Ectodermal cell (in vitro differentiated cells): ENCODE results near the gene SRPX2.

Experiments used
- H3K27ac ChIP-seq: 2 replicates; pipeline ENCODE4 v1.7.0; 2013; ENCODE audit warnings: mild to moderate bottlenecking, low read depth, low read length; ENCODE audit not compliant: insufficient read depth, poor library complexity, severe bottlenecking
- H3K27me3 ChIP-seq: 2 replicates; pipeline ENCODE4 v1.7.0; 2013; ENCODE audit warnings: mild to moderate bottlenecking, low read length; ENCODE audit not compliant: insufficient read depth, control insufficient read depth, poor library complexity, severe bottlenecking
- H3K36me3 ChIP-seq: one replicate; pipeline ENCODE4 v1.7.0; 2013; ENCODE audit warnings: low read length; ENCODE audit not compliant: control insufficient read depth, insufficient read depth
- H3K4me1 ChIP-seq: one replicate; pipeline ENCODE4 v1.7.0; 2013; ENCODE audit warnings: low read length; ENCODE audit not compliant: control insufficient read depth, insufficient read depth
- H3K4me3 ChIP-seq: 2 replicates; pipeline ENCODE4 v1.7.0; 2013; ENCODE audit warnings: low read depth, low read length, control low read depth; ENCODE audit not compliant: insufficient read depth
- H3K9me3 ChIP-seq: 2 replicates; pipeline ENCODE4 v1.7.0; 2013; ENCODE audit warnings: mild to moderate bottlenecking, low read length, moderate library complexity; ENCODE audit not compliant: control insufficient read depth
- WGBS, 2 experiments: methylation state at CpG; one replicate each; pipeline ENCODE4 v1.1.7; 2013; ENCODE audit warnings: missing lambda C conversion rate in 2 of 2; 5-methylcytosine and 5-hydroxymethylcytosine counted together

Gene SRPX2

DNA sequence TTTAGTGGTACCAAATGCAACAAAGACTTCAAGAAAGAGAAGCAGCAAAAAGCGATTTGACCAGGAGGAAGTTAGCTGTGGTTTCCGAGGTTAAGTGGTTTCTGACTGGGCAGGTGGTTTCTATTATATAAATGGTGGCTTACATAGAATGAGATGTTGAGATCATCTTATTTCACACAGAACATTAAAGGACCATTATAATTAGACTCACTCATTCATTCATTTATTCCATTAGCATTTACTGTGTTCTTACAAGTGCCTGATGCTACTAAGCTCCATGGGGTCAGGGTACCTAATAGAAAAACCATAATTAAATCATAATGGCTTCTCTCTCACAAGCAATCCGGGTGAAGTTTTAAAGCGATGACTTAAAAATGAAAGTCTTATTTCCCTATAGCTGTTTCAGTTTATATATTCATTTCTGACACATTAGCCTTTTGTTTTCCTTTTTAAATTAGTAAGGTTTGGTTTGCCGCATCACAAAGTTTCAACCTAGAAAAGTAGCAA, 18.0 kb upstream of the SRPX2 start:
- Histone ChIP-seq H3K27ac (no peak overlapping the region), H3K36me3 (no peaks in the 10 kb centered on the region), H3K4me3 (no peak overlapping the region), H3K27me3 (no peaks in the 10 kb centered on the region), H3K4me1 (no peaks in the 10 kb centered on the region), H3K9me3 (no peaks in the 10 kb centered on the region)
- WGBS, 2 experiments = 82 to 96% methylated on average over 2 to 3 of the region's 5 CpGs

- H3K27me3 ChIP-seq = no peaks in the 10 kb centered on the region
- no peak overlapping the region for H3K27ac ChIP-seq
- H3K4me3 ChIP-seq = peak overlapping the region; percentile 57
- H3K4me1 ChIP-seq = peaks cover 4% of the 10 kb centered on the region
- no peaks in the 10 kb centered on the region for H3K9me3 ChIP-seq
- H3K36me3 ChIP-seq = peaks cover 8% of the 10 kb centered on the region
- 94 to 100% methylated on average over 3 to 5 of the region's 5 CpGs for WGBS, 2 experiments
Measured at GRCh38 chrX:100635040-100635439, 9.0 kb upstream of the SRPX2 start.

- Histone ChIP-seq H3K9me3 (no peaks in the 10 kb centered on the region), H3K36me3 (peaks cover 8% of the 10 kb centered on the region), H3K27ac (peak overlapping the region; percentile 85), H3K4me3 (peak overlapping the region; percentile 57), H3K27me3 (no peaks in the 10 kb centered on the region), H3K4me1 (peaks cover 4% of the 10 kb centered on the region)
- 3 to 4% methylated on average over 7 to 8 of the region's 8 CpGs for WGBS, 2 experiments
Measured at GRCh38 chrX:100635989-100636320, 8.0 kb upstream of the SRPX2 start.

DNA sequence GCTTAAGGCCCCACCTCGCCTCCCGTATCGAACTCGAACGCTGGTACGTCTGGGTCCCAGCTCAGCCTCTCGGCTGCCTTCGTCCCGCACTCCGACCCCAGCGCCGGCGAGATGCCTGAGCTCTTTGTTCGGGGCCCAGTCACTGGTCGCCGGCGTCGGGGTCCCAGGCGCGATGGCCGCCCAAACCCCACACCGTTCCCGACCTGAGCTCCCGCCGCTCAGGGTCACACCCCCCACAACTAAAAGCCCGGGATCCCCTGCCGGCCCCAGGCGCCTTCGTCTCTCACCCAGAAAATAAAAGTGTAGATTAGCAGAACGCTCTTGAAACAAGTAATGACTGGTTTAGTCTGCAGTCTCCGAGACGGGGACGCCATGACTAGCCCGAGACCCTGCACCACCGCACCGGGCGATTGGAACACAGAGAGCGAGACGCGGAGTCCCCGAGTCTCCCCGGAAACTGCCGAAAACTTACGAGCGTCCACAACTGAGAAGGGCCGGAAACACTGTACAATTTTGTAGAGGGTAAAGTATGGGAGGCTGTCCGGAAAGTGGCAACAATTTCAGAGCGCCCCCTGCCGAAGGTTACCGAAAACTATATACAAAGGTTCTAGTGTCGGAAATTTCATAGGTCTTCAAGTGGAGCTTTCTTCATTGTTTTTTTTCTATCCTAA, 7.5 kb upstream of the SRPX2 start, which contains the start of gene TSPAN6:
Gene TSPAN6 (minus strand): TSS at position 486 of the 671 bp plus-strand sequence. CDS start 112 bp downstream, at position 374.
- Histone ChIP-seq H3K27ac (peak within 1 kb of the TSS; percentile 85), H3K27me3 (no peaks in the 10 kb centered on the region), H3K4me3 (peak within 1 kb of the TSS; percentile 57), H3K9me3 (no peaks in the 10 kb centered on the region), H3K36me3 (peaks cover 8% of the 10 kb centered on the region), H3K4me1 (peaks cover 4% of the 10 kb centered on the region)
- WGBS, 2 experiments = 0% methylated on average over 50 to 51 of the region's 51 CpGs

DNA sequence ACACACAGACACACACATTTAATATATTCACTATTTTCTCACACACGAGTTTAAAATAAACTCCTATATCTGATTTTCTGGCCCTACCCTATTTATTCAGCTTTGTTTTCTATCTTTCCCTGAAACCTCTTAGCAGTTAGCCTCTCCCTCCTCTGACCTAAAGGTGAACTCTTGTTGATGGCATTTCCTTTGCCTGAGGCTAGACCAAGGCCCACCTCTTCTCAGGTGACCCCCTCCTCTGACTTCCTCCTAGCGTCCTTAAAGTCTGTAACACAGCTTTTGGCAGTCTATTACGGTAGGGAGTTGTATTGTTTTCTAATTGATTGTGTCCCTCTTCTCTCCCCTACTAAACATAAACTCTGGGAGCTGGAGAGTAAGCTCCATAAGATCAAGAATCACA, 1.7 kb upstream of the SRPX2 start:
- Histone ChIP-seq H3K4me1 (no peaks in the 10 kb centered on the region), H3K27me3 (no peaks in the 10 kb centered on the region), H3K36me3 (no peaks in the 10 kb centered on the region), H3K27ac (no peak overlapping the region), H3K9me3 (no peaks in the 10 kb centered on the region), H3K4me3 (no peak overlapping the region)
- 74 to 76% methylated on average over 1 of the region's 3 CpGs for WGBS, 2 experiments

DNA sequence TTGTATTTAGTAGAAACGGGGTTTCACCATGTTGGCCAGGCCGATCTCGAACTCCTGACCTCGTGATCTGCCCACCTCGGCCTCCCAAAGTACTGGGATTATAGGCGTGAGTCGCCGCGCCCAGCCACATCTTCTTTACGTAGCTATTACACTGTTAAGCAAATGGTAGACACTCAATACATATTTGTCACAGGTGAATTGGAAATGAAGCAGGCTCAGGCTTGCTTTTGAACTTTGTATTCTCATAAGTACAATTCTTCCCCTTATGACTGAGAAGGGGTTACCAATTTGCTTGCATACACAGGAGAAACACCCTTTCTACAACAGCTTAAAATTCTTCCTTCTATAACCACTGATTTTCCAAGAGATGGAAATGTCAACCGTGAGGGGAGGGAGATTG, 787 bp upstream of the SRPX2 start:
- Histone ChIP-seq H3K36me3 (no peaks in the 10 kb centered on the region), H3K27ac (no peak overlapping the region), H3K4me3 (no peak overlapping the region), H3K9me3 (no peaks in the 10 kb centered on the region), H3K27me3 (no peaks in the 10 kb centered on the region), H3K4me1 (no peaks in the 10 kb centered on the region)
- WGBS, 2 experiments = 92 to 97% methylated on average over 10 of the region's 11 CpGs

GRCh38 chrX:100645106-100645505, 1.1 kb downstream of the SRPX2 start:
- WGBS, 2 experiments = 88 to 92% methylated on average over 2 to 4 of the region's 4 CpGs

GRCh38 chrX:100647095-100647494, 3.1 kb downstream of the SRPX2 start:
- WGBS, 2 experiments = 43% methylated on average over 1 of the region's 1 CpG
- no peaks in the 10 kb centered on the region for H3K27me3 ChIP-seq
- H3K4me3 ChIP-seq = no peak overlapping the region
- no peaks in the 10 kb centered on the region for H3K9me3 ChIP-seq
- H3K27ac ChIP-seq = no peak overlapping the region
- H3K4me1 ChIP-seq = peaks cover 7% of the 10 kb centered on the region
- H3K36me3 ChIP-seq = no peaks in the 10 kb centered on the region

More at GRCh38 chrX:100645106-100645505, 1.1 kb downstream of the SRPX2 start:
- Histone ChIP-seq H3K4me1 (peaks cover 7% of the 10 kb centered on the region), H3K4me3 (no peak overlapping the region), H3K27me3 (no peaks in the 10 kb centered on the region), H3K36me3 (no peaks in the 10 kb centered on the region), H3K9me3 (no peaks in the 10 kb centered on the region), H3K27ac (no peak overlapping the region)

GRCh38 chrX:100647739-100648138, 3.7 kb downstream of the SRPX2 start:
- WGBS, 2 experiments = 75 to 89% methylated on average over 2 of the region's 2 CpGs
- H3K27ac ChIP-seq = no peak overlapping the region
- no peak overlapping the region for H3K4me3 ChIP-seq
- H3K36me3 ChIP-seq = no peaks in the 10 kb centered on the region
- peaks cover 7% of the 10 kb centered on the region for H3K4me1 ChIP-seq
- no peaks in the 10 kb centered on the region for H3K9me3 ChIP-seq
- H3K27me3 ChIP-seq = no peaks in the 10 kb centered on the region

GRCh38 chrX:100648458-100649417, 4.7 kb downstream of the SRPX2 start:
- Histone ChIP-seq H3K36me3 (no peaks in the 10 kb centered on the region), H3K4me3 (no peak overlapping the region), H3K9me3 (no peaks in the 10 kb centered on the region), H3K4me1 (peaks cover 7% of the 10 kb centered on the region), H3K27me3 (no peaks in the 10 kb centered on the region), H3K27ac (peak overlapping the region; percentile 67)
- 0 to 61% methylated on average over 2 to 6 of the region's 8 CpGs for WGBS, 2 experiments
